Measurements from ENCODE around the gene TRIM23. TPM values are rescaled to one million over a fixed set of nuclear protein-coding genes. Genes with fewer than 3 reads are reported as not detected.
"Not testable (repeated sequence)": the region's sequence is repeated elsewhere in the genome, so short reads cannot be mapped to it uniquely, and the experiment has no call there.

The TRIM23 gene
- polyA plus RNA-seq (ENCODE audit: insufficient read length): 19.2 TPM

DNA sequence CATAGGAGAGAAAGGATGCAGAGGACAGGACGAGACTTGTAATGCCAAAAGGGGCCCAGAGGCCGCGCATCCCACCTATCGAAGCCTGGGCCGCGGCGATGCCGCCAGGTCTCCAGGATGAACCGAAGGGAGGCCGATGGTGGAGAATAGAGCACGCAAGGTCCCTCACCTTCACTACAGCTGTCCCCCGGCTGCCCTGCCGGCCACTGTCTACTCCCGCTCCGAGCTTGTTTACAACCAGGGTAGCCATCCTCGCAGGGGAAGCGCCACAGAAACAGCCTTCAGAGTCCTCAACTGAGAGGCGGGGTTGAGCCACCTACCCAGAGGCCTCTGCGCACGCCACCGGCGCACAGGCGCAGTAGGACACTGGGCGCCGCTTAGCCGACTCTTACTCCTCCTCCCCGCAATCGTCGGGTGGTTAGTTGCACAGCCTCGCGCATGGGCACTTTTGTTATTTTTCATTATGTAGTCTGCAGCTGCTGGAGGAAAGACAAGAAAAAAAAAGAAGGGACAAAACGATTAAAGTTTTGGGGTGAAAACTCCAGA lies at the start of gene TRIM23:
Gene TRIM23, minus strand, starts transcription at position 309 of the 546 bp plus-strand sequence. Its CDS starts 59 bp downstream, at position 250.
- DNase-seq (ENCODE audit: low read depth): peak; percentile 88

DNA sequence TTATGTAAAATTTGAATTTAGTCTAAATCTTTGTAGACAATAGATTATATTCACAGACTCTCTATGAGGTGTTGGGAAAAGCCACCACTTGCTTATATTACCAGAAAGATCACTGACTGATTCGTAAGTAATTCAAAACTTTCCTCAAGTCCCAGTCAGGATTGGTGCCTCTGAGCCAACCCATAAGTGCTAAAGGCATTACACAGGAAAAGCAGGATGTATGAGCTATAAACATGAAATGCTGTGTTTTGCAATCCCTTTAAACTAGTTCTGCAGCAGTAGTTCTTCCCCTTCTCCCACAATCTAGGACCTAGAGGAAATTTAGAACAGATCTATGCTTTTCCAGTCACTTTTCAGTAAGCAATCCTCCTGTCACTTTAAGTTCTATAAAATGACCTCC lies 48.7 kb upstream of the TRIM23 start:
- DNase-seq (ENCODE audit: low read depth): no peak

DNA sequence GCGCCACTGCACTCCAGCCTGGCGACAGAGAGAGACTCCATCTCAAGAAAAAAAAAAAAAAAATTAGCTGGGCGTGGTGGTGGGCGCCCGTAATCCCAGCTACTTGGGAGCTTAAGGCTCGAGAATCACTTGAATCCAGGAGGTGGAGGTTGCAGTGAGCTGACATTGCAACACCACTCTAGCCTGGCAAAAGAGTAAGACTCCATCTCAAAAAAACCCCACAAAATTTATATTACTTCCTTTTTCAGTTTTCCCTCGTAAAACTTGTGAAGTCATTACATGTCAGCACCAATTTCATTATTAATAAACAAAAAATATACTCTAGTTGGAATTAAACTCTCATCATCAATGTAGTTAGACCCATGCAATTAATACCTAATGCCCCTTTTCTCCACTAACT lies 44.6 kb upstream of the TRIM23 start:
- no peak for DNase-seq (ENCODE audit: low read depth)

DNA sequence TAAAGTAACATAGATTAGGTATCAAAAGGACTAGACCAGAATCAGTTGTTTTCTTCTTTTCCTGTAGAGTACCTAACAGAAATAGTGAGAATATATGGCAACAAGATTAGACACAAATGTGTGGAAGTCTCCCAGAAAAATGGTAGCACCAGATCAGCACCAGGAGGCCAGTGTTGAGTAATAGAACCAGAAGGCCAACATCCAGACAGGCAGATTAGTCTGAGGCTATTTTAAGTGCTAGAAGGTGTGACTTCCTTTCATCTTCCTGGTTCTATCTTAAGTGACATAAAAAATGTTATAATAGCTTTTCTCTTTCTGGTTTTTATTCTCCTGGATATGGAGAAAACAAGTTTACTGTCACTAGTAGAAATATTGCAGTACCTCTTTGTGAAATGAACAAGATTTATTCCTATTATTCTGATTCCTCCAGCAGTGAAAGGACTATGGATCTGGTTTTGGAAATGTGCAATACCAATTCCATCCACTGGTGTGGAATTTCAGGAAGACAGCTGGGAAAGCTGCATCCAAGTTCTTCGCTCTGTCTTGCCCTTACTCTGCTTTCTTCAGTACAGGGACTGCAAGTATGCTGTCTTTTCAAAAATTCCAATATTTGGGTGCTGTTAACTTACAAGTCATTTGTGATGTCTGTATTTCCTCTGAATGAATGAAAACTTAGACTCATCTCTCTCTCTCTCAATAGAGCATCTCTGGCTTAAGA lies 39.8 kb upstream of the TRIM23 start:
- no peak for DNase-seq (ENCODE audit: low read depth)

DNA sequence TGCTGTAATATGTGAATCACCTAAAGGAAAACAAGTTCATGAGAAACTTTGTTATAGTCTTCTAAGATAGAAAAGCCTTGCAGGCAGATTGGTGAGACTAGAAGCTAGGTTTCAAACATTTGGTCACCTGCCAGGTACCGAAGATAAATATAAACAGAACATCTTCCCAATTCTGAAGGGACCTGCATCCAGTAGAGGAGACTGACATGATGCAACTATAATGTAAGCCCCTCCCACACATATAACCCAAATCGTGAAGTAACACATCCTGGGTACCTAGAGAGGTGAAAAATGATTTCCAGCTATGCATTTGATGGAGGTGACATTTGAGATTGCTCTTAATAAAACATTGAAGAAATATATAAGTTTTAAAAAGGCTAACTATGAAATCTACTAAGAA lies 30.6 kb upstream of the TRIM23 start:
- no peak for DNase-seq (ENCODE audit: low read depth)

DNA sequence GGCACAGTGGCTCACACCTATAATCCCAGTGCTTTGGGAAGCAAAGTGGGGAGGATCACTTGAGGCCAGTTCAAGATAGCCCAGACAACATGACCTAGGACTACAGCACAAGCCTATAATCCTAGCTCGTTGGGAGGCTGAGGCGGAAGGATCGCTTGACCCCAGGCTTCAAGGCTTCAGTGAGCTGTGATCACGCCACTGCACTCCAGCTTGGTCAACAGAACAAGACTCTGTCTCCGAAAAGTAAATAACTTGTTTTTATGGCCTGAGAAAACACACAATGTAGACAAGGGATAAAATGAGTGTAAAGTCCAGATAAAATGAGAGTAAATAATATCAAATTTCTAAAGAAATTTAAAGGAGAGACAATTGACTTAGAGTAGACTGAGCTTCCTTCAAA lies 27.0 kb upstream of the TRIM23 start:
- DNase-seq (ENCODE audit: low read depth): no peak

DNA sequence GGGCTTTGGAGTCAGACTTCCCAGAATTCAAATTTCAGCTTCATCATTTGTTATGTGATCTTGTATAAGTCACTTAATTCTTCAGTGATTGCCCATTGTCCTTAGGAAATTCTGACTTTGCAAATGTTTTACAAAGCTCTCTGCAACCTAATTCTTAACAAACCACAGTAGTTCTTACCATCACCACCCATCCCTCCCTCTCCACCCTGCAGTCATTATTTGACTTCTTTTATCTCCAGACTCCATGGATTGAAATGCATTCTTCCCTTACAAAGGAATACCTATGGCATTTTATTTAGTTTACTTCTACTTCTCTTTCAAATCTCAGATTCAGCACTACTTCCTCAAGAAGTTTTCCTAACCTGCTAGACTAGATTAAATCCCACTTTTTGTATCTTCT lies 23.8 kb upstream of the TRIM23 start:
- DNase-seq (ENCODE audit: low read depth): no peak

DNA sequence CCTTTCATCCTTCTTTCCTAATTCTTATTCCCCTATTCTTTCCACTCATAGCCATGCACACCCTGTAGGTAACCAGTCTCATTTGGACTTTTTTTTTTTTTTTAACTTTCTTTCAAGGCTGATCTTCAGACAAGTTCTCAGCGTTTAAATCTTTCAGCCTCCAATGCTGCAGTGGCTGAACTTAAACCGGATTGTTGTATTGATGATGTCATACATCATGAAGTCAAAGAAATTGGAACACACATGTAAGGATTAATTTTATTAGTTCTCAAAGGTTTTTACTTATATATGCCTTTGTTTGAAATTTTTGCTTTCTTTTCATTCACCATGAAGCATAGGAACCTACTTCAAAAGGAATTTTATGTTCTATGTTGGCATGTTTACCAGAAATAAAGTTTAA lies 22.8 kb upstream of the TRIM23 start:
- no peak for DNase-seq (ENCODE audit: low read depth)

DNA sequence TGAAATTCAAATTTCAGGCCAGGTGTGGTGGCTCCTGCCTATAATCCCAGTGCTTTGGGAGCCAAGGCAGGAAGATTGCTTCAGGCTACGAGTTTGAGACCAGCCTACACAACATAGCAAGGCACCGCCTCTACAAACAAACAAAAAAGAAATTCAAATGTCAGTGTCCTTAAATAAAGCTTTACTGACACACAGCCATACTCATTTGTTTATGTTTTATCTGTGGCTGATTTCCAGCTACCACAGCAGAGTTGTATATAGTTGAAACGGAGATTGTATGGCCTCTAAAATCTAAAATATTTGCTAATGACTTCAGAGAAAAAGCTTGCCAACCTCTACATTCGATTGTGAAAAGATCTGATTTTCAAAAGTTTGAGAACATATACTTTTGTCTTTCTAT lies 16.1 kb upstream of the TRIM23 start:
- DNase-seq (ENCODE audit: low read depth): no peak

DNA sequence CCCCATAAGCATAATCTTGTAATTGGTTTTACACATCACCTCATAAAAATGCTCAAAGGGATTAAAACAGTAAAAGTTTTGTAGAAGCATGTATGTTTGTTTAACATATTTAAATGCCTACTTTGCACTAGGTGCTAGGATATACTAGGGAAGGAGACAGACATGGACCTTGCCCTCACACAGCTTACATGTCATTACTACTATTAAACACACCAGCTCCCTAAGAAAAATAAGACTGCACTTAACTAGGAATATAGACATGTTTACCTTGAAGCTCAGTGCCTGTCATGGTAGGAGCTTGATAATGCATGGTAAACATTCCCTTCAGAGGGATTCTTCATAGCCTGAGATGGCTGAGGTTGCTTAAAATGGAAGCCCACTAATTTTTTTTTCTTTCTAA lies 6.8 kb upstream of the TRIM23 start:
- no peak for DNase-seq (ENCODE audit: low read depth)

DNA sequence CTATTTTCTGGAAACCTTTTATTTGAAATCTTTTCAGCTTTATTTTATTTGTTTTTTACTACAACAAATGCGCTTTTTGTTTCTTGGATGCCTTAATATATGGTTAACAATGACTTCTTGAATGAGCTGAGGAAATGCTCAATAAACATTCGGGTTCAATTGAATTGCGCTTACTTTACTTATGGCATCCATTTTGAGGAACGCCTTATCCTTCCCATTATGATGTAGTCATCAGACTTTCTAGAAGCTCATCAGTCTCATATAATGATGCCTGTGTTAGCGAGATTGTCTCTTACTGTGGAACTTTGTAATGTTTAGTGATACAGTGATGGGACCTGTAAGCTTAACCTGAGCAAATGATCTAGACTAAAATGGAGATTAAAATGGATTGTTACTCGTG lies 1.6 kb upstream of the TRIM23 start:
- DNase-seq (ENCODE audit: low read depth): no peak

DNA sequence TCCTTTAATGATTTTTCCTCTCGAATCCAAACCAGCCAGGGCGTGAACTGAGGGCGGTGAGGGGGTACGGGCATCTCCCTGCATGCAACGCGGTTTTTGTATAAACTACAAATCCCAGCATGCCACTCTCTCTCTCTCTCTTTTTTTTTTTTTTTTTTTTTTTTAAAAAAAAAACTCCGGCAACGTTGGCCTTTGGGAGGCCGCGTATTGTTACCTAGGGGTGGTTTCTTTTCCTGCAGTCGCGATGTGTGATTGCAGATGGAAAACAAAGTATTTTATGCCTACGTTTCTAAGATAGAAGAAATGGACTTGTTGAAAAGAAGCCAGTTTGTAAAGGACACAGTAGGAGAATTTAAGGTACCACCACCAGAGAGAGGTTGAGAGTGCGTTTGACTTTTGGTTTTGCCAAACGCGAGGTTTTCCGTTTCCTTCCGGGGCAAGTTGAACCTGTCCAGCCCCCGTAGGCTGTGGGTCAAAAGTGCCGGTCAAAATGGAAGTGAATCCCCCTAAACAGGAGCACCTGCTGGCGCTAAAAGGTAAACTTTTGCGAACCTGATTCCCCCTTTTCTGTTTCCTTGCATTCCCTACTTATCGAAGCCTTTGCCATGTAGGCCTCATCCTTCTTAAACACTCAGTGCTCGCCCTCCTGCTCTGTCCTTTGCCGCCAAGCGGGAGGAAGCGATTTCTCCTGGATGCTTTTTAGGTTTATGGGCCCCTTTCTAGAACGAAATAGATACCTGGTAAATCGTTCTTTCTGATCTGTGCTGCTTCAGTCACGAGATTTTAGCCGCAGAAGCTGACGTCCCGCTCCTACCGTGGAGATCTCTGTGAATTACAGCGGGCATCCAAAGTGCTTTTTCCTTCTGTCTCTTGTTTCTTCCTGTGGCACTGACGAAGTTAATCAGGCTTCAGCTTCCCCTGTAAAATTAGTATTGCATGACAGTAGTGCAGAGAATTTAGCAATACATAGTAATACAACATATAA lies 730 bp upstream of the TRIM23 start, which contains the start of the genes SHLD3 and TRAPPC13:
Gene SHLD3, plus strand, starts transcription at position 457 of the 985 bp plus-strand sequence. CDS start 4,561 bp downstream, outside the sequence.
Gene TRAPPC13, plus strand, starts transcription at position 457 of the 985 bp plus-strand sequence. Its CDS starts 34 bp downstream, at position 491.
- DNase-seq (ENCODE audit: low read depth): peak; percentile 89

DNA sequence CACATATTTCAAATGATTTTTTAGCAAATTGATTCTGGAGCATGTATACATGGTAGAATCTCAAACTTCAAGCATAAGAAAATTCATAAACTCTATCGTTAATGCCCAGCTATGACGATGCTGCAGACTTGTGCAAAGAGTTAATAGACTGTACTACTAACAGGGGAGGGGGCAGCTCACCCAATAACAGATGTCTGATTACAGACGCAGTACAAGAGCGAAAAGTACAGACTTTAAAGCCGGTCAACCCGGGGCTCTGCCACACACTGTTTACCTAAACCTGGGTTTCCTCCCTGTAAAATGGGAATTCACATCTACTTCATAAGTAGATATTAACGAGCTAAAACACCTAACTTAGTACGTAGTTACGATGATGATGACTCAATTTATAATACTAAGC lies 651 bp downstream of the TRIM23 start:
- DNase-seq (ENCODE audit: low read depth): no peak

DNA sequence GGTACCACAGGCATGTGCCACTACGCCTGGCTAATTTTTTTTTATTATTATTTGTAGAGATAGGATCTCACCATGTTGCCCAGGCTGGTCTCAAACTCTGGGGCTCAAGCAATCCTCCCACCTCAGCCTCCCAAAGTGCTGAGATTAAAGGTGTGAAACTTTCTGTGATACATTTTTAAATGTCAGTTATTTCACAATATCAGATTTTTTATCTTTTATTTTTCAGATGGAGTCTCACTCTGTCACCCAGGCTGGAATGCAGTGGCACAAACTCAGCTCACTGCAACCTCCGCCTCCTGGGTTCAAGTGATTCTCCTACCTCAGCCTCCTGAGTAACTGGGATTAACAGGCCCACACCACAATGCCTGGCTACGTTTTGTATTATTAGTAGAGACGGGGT lies 2.2 kb downstream of the TRIM23 start:
- not testable (repeated sequence) for DNase-seq (ENCODE audit: low read depth)

DNA sequence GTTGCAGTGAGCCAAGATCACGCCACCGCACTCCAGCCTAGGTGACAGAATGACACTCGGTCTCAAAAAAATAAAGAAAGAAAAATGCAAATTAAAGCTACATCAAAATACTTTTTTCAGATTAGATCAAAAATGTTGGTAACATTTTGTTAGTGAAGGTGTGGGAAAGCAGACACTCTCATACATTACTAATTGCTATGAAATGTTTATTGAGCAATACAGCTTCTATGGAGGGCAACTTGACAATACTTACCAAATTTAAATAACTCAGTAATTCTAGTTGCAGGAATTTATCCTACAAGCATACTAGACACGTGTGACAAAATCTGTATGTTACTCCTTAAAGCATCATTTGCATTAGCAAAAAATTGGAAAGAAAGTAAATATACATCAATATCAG lies 4.1 kb downstream of the TRIM23 start:
- no peak for DNase-seq (ENCODE audit: low read depth)

DNA sequence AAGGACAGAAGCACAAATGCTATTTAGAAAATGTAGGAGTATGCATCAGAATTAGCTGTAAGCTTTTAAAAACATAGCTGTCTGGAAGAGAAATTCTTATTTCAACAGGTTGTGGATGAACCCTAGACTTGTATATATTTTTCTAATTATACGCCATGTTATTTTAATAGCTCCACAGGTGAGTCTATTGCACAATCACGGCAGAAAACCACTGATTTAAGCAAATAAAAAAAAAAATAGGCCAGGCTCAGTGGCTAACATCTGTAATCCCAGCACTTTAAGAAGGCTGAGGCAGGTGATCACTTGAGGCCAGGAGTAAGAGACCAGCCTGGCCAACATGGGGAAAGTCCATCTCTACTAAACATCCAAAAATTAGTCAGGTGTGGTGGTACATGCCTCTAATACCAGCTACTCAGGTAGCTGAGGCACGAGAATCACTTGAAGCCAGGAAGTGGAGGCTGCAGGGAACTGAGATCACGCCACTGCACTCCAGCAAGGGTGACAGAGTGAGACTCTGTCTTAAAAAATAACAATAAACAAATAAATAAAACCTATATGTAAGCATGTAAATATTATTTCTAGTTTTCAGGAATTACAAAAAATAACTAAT lies 11.7 kb downstream of the TRIM23 start:
- DNase-seq (ENCODE audit: low read depth): no peak

DNA sequence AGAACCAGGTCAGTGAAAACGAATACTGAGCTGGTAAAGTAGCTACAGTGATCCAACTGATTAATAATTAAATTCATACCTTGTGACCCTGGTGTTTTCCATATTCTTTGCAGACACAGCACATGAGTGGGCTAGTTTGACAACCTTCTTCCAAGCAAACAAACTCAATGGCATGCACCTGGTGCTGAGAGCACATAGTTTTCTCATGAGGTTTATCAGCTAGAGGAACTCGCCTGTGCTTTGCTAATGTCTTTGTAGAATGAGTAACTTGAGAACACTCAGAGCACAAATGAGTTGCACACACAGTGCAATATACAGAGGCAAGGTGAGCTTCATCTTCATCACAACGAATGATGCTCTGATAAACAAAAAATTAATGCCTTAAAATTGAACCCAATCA lies 12.6 kb downstream of the TRIM23 start:
- no peak for DNase-seq (ENCODE audit: low read depth)

DNA sequence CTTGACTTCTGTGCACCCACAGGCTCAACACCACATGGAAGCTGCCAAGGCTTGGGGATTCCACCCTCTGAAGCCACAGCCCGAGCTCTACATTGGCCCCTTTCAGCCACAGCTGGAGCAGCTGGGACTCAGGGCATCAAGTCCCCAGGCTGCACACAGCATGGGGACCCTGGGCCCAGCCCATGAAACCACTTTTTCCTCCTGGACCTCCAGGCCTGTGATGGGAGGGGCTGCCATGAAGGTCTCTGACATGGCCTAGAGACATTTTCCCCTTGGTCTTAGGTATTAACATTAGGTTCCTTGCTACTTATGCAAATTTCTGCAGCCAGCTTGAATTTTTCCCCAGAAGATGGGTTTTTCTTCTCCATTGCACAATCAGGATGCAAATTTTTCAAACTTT lies 22.4 kb downstream of the TRIM23 start:
- not testable (repeated sequence) for DNase-seq (ENCODE audit: low read depth)

DNA sequence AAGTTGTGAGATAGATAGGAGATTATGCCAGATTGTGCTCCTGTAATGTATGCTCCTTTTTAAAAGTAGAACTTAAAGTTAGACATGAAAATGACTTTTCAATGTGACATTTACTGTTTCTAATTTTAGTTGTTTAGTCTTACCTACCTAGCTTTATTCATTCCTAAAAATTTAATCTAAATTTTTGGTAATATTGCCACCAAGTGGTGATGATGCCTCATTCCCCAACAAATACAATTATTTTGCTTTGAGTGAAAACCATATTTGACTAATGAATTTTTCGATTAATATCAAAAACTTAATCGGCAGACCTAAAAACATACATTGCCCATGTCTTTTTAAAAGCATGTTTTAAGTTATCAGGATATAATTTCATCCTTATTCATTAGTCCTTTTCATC lies 35.4 kb downstream of the TRIM23 start:
- no peak for DNase-seq (ENCODE audit: low read depth)

DNA sequence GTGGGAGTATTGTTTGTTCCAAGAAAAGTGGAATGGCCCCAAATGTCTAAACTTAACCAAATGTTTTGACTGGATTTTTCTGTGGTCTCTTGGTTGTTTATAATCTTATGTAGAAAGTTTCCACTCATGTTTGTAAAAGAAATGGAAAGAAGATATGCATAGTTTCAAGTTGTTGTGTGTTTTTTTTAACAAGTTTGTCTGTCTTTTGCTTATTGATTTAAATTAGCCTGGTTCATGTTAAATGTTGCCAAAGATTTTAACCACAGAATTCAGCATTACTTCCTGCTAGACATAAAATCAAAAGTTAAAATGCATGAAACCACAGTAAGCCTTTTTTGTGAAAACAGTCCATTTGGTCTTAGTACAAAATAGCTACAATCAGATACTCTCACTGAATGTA lies 47.0 kb downstream of the TRIM23 start:
- no peak for DNase-seq (ENCODE audit: low read depth)

DNA sequence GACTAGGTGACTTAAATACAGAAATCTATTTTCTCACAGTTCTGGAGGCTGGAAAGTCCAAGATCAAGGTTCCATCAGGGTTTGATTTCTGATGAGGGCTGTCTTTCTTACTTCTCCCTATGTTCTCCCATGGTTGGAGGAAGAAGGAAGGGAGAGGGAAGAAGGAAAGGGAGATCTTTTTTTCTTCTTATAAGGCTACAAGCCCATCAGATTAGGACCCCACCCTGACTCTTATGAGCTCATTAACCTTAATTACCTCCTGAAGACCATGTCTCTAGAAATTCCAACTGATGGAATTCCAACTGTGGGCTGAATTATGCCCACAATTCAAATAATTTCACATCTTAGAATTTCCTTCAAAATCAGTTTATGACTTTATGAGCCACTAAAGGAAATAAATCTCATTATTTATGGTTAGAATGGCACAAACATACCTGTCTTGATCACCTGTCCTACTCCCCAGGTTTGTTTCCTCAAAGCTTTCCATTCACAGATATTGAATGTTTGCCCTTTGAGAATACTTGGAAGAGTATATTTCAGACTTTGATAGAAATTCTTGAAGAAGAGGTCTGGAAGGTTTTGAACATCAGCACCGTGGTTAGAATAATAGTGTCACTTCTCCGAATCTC lies 53.4 kb downstream of the TRIM23 start:
- no peak for DNase-seq (ENCODE audit: low read depth)
